ENCODE data around the gene HOXD10. TPM values are rescaled to one million over a fixed set of nuclear protein-coding genes. Genes with fewer than 3 reads are reported as not detected.

The HOXD10 gene
- total and polyA plus RNA-seq, 2 donors (not counting 1 experiment from before 2014, with no cell fraction given): not detected

- Histone ChIP-seq H3K27me3 (ENCODE audit: control insufficient read depth, insufficient read depth, low read length) (peaks cover 78% of the 10 kb centered on the region), H3K4me1 (ENCODE audit: control insufficient read depth, extremely low read depth, insufficient read depth, low read length) (no peaks in the 10 kb centered on the region), H3K27ac (ENCODE audit: insufficient read depth, low read length) (no peak overlapping the region), H3K36me3 (ENCODE audit: control insufficient read depth, insufficient read depth, low read length) (no peaks in the 10 kb centered on the region), H3K4me2 (ENCODE audit: extremely low read depth, insufficient read depth, low read length) (no peak overlapping the region), H3K79me2 (ENCODE audit: control insufficient read depth, insufficient read depth, low read length) (no peaks in the 10 kb centered on the region), H3K9ac (ENCODE audit: insufficient read depth, low read length) (no peak overlapping the region), H3K4me3 (replicated peaks in 1 of 4; ENCODE audit: control extremely low read depth in 1 of 4, insufficient read depth in 1 of 4, low read depth in 3 of 4, low read length in 4 of 4) (no peak overlapping the region), H4K20me1 (ENCODE audit: control insufficient read depth, extremely low read depth, insufficient read depth, low read length) (no peaks in the 10 kb centered on the region), H2AFZ (ENCODE audit: low read length) (no peak overlapping the region), H3K9me3 (ENCODE audit: control insufficient read depth, insufficient read depth, low read depth, low read length) (no peaks in the 10 kb centered on the region)
- no peak for DNase-seq (ENCODE audit: low read depth in 2 of 2)
- TF ChIP-seq CTCF (conservative IDR thresholded peaks at IDR 0.05 in 1 of 2, IDR thresholded peaks at IDR 0.05 in 1 of 2; ENCODE audit: low read depth in 1 of 2, low read length in 2 of 2) (no peak), EZH2 (IDR thresholded peaks at IDR 0.05; ENCODE audit: low read length, missing control alignments) (no peak)
Observed at GRCh38 chr2:176128172-176128981, 11.8 kb downstream of the HOXD10 start.

- no peaks in the 10 kb centered on the region for H3K4me1 ChIP-seq (ENCODE audit: control insufficient read depth, extremely low read depth, insufficient read depth, low read length)
- no peaks in the 10 kb centered on the region for H3K9me3 ChIP-seq (ENCODE audit: control insufficient read depth, insufficient read depth, low read depth, low read length)
- H4K20me1 ChIP-seq (ENCODE audit: control insufficient read depth, extremely low read depth, insufficient read depth, low read length): no peaks in the 10 kb centered on the region
- no peak within 1 kb of the TSS for H3K9ac ChIP-seq (ENCODE audit: insufficient read depth, low read length)
- peak; percentile 22 to 56 for DNase-seq (ENCODE audit: low read depth in 2 of 2)
- no peaks in the 10 kb centered on the region for H3K79me2 ChIP-seq (ENCODE audit: control insufficient read depth, insufficient read depth, low read length)
- H2AFZ ChIP-seq (ENCODE audit: low read length): no peak within 1 kb of the TSS
- no peaks in the 10 kb centered on the region for H3K36me3 ChIP-seq (ENCODE audit: control insufficient read depth, insufficient read depth, low read length)
- no peak within 1 kb of the TSS for H3K4me2 ChIP-seq (ENCODE audit: extremely low read depth, insufficient read depth, low read length)
- TF ChIP-seq CTCF (conservative IDR thresholded peaks at IDR 0.05 in 1 of 2, IDR thresholded peaks at IDR 0.05 in 1 of 2; ENCODE audit: low read depth in 1 of 2, low read length in 2 of 2): no peak
- peak; percentile 51 for TF ChIP-seq EZH2 (IDR thresholded peaks at IDR 0.05; ENCODE audit: low read length, missing control alignments)
- H3K4me3 ChIP-seq (replicated peaks in 1 of 4; ENCODE audit: control extremely low read depth in 1 of 4, insufficient read depth in 1 of 4, low read depth in 3 of 4, low read length in 4 of 4): peak within 1 kb of the TSS in 1 of 4 experiments; percentile 7
- no peak within 1 kb of the TSS for H3K27ac ChIP-seq (ENCODE audit: insufficient read depth, low read length)
- peaks cover 76% of the 10 kb centered on the region for H3K27me3 ChIP-seq (ENCODE audit: control insufficient read depth, insufficient read depth, low read length)
Observed at GRCh38 chr2:176128982-176129796, 12.6 kb downstream of the HOXD10 start, which contains the start of gene HOXD8. HOXD8 (plus strand) TSS chr2:176129705; CDS start chr2:176130367, 662 bp downstream.

- no peaks in the 10 kb centered on the region for H3K9me3 ChIP-seq (ENCODE audit: control insufficient read depth, insufficient read depth, low read depth, low read length)
- H4K20me1 ChIP-seq (ENCODE audit: control insufficient read depth, extremely low read depth, insufficient read depth, low read length): no peaks in the 10 kb centered on the region
- no peaks in the 10 kb centered on the region for H3K79me2 ChIP-seq (ENCODE audit: control insufficient read depth, insufficient read depth, low read length)
- DNase-seq (ENCODE audit: low read depth in 2 of 2): no peak
- H3K9ac ChIP-seq (ENCODE audit: insufficient read depth, low read length): no peak overlapping the region
- H3K27me3 ChIP-seq (ENCODE audit: control insufficient read depth, insufficient read depth, low read length): peaks cover 75% of the 10 kb centered on the region
- H3K27ac ChIP-seq (ENCODE audit: insufficient read depth, low read length): no peak overlapping the region
- H3K36me3 ChIP-seq (ENCODE audit: control insufficient read depth, insufficient read depth, low read length): no peaks in the 10 kb centered on the region
- H3K4me1 ChIP-seq (ENCODE audit: control insufficient read depth, extremely low read depth, insufficient read depth, low read length): no peaks in the 10 kb centered on the region
- H3K4me2 ChIP-seq (ENCODE audit: extremely low read depth, insufficient read depth, low read length): no peak overlapping the region
- H2AFZ ChIP-seq (ENCODE audit: low read length): no peak overlapping the region
- no peak for TF ChIP-seq EZH2 (IDR thresholded peaks at IDR 0.05; ENCODE audit: low read length, missing control alignments)
- TF ChIP-seq CTCF (conservative IDR thresholded peaks at IDR 0.05 in 1 of 2, IDR thresholded peaks at IDR 0.05 in 1 of 2; ENCODE audit: low read depth in 1 of 2, low read length in 2 of 2): no peak
- H3K4me3 ChIP-seq (replicated peaks in 1 of 4; ENCODE audit: control extremely low read depth in 1 of 4, insufficient read depth in 1 of 4, low read depth in 3 of 4, low read length in 4 of 4): no peak overlapping the region
Observed at GRCh38 chr2:176129813-176130146, 13.2 kb downstream of the HOXD10 start.

All from fibroblast of lung (primary cell).